ENCODE measurements around the gene HDAC4. TPM values are rescaled to one million over a fixed set of nuclear protein-coding genes. Genes with fewer than 3 reads are reported as not detected.
A peak's percentile ranks its signal among the peaks of the same experiment; 100 is the strongest.

Gene HDAC4
- total RNA-seq, 1 experiment from 2014 or later, result 44.4 TPM

- Mint-ChIP-seq H3K9me3 (no peaks in the 10 kb centered on the region), H3K27me3 (ENCODE audit: low read depth) (no peaks in the 10 kb centered on the region), H3K36me3 (0 out of 2 replicates have a peak, but pooled peaks cover 3% of the 10 kb centered on the region), H3K27ac (peak overlapping the region; percentile 58; the same call in 1 of the 2 replicates), H3K4me1 (peaks cover 38% of the 10 kb centered on the region), H3K4me3 (no peak overlapping the region)
- no peak for DNase-seq (ENCODE audit: low spot score)
- ChIA-PET POLR2A (no interaction called here), CTCF (no interaction called here)
- no peak for ATAC-seq
- TF ChIP-seq PRDM15 (CRISPR knock-in tag; IDR thresholded peaks at IDR 0.05) (no peak), PREB (CRISPR knock-in tag; IDR thresholded peaks at IDR 0.05; ENCODE audit: borderline replicate concordance) (no peak), STAT6 (CRISPR knock-in tag; conservative IDR thresholded peaks at IDR 0.05; ENCODE audit: low read depth) (no peak), TEAD4 (CRISPR knock-in tag; IDR thresholded peaks at IDR 0.05) (no peak), ZNF416 (CRISPR knock-in tag; IDR thresholded peaks at IDR 0.05) (no peak), ZSCAN18 (CRISPR knock-in tag; IDR thresholded peaks at IDR 0.05) (no peak), HMGXB4 (CRISPR knock-in tag; IDR thresholded peaks at IDR 0.05) (no peak), TEAD1 (CRISPR knock-in tag; IDR thresholded peaks at IDR 0.05) (no peak), ZNF219 (CRISPR knock-in tag; IDR thresholded peaks at IDR 0.05; ENCODE audit: borderline replicate concordance) (no peak), ZNF671 (CRISPR knock-in tag; IDR thresholded peaks at IDR 0.05) (no peak), ZNF263 (CRISPR knock-in tag; IDR thresholded peaks at IDR 0.05; ENCODE audit: low read depth) (no peak), ATF2 (CRISPR knock-in tag; IDR thresholded peaks at IDR 0.05; ENCODE audit: borderline replicate concordance, low read depth) (no peak)
Measured at GRCh38 chr2:239201884-239202283, 198.9 kb downstream of the HDAC4 start.

- H3K4me3 Mint-ChIP-seq, result no peak overlapping the region
- ChIA-PET POLR2A (no interaction called here), CTCF (no interaction called here)
- 0 out of 2 replicates have a peak, but pooled peaks cover 3% of the 10 kb centered on the region for H3K36me3 Mint-ChIP-seq
- H3K27me3 Mint-ChIP-seq (ENCODE audit: low read depth), result no peaks in the 10 kb centered on the region
- peak overlapping the region; percentile 58 for H3K27ac Mint-ChIP-seq
- no peak for DNase-seq (ENCODE audit: low spot score)
- H3K4me1 Mint-ChIP-seq, result peaks cover 34% of the 10 kb centered on the region
- peak; percentile 53 for ATAC-seq
- no peaks in the 10 kb centered on the region for H3K9me3 Mint-ChIP-seq
- TF ChIP-seq HMGXB4 (CRISPR knock-in tag; IDR thresholded peaks at IDR 0.05) (no peak), FOXP4 (CRISPR knock-in tag; IDR thresholded peaks at IDR 0.05) (no peak), CREB1 (CRISPR knock-in tag; IDR thresholded peaks at IDR 0.05) (no peak), MYBL2 (CRISPR knock-in tag; IDR thresholded peaks at IDR 0.05) (no peak), ZSCAN18 (CRISPR knock-in tag; IDR thresholded peaks at IDR 0.05) (no peak), SMAD3 (CRISPR knock-in tag; IDR thresholded peaks at IDR 0.05; ENCODE audit: borderline replicate concordance) (no peak)
Measured at GRCh38 chr2:239201531-239201876, 199.3 kb downstream of the HDAC4 start.

Measured in WTC11 (cell line).